DMS53 (cell line): ENCODE measurements around the gene NOTUM.
"Not testable (repeated sequence)": the region's sequence is repeated elsewhere in the genome, so short reads cannot be mapped to it uniquely, and the experiment has no call there.

ENCODE experiments used
- DNase-seq: peaks from one replicate; lab custom pipeline; 2025; lab: John Stamatoyannopoulos, UW

Gene NOTUM

DNA sequence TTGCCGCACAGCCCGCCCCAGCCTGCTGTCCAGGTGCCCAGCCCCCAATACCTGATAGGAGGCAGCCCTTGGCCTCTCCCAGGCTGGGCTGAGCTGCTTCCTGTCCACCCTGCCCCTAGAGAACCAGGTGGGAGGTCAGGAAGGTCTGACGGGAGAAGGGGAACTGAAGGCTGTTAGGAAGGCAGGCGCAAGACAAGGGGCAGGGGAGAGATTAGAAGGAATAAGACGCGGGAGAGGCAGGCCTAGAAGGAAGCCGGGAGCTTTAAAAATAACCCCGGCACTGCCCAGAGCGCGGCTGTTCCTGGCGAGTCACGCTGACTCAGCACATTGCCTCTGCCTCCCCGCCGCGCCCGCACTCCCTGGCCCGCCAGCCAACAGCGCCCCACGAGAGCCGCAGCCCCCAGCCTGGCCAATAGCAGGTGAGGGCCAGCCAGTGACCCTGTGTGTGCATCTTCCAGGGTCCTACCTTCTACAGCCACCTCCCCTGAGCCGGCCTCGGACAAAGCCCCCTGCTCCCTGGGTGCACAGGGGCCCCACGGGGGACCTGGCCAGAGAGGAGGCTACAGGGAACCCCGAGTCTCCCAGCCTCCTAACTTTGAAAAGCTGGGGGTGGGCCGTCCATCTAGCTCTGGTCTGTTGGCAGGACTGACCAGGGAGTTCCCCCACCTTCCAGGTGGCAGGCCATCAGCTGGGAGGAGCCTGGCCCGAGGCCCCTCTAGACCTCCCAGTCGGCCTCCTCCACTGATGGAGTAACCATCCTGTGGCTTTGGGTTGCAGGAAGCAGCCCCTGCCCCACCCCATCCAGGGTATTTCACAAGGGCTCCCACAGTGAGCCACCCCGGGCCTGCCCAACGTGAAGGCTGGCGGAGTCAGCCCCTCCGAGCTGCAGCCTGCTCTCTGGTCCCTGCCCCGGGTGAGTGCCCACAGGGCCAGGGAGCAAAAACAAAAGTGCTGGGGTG lies 37.4 kb downstream of the NOTUM start:
- DNase-seq, result no peak

DNA sequence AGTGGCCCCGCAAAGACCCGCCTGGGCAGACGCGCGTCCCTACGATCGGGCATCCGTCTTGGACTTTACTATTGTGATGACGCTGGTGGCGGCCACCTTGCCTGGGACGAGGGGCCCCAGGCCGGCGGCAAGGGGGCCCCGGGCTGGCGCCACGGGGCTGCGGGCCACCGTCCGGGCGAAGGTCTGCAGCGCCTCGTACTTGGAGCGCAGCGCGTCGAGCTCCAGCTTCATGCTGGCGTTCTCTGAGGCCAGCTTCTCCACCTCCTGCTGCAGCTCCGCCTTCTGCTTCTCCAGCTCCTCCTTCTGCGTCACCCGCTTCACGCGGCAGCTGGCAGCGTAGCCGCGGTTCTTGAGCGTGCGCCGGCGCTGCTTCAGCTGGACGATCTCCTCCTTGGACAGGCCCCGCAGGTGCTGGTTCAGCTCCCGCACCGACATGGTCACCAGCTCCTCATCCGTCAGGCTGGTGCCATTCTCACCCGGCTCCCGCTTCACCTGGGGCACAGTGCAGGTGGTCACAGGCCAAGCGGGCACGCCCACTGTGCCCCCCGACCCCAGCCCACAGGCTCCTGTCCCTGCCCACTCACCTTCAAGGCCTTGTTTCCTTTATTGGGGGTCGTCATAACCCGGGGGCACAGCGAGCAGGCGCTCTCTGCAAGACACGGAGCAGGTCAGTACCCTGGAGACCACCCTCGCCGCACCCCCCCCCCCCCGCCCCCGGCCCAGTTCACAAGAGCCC lies 38.3 kb downstream of the NOTUM start:
- DNase-seq, result no peak

DNA sequence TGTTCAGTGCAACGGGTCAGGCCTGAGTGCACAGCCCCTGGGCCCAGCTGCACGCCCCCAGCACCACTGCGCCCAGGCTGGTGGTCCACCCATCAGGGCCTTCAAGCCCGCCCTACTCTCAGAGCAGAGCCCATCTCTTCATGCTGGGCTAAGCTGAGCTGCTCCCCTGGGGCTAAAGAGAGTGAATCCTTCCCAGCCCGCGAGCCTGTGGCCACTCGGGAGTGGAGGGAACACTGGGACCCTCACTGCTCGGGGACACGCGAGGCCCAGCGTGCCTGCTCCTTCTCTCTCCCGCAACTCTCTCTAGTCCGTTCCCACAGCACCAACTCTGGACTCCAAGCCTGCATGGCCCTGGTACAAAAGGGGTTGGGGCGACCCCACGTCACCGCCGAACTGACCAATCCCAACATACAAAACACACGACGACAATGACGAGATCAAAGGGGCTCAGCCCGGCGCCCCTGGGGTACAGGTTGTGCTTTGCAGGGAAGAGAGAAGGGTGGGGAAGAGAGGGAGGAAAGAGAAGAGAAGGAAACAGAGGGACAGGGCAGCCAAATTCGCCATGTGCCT lies 38.9 kb downstream of the NOTUM start:
- DNase-seq, result no peak

DNA sequence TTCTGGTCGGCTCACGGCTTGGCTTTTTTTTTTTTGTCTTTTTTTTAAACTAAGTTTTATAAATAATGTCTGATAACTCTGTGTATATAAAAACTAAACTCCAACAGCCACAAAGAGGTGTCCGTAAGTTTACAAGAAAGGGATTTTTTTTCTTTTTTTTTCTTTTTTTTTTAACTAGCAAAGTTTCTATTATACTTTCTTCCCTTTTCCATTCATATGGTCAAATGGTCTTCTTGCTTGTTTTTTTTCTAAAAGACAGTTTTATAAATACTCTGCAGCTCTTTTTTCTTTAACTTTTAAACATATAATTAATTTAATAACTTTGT lies 39.5 kb downstream of the NOTUM start:
- no peak for DNase-seq

DNA sequence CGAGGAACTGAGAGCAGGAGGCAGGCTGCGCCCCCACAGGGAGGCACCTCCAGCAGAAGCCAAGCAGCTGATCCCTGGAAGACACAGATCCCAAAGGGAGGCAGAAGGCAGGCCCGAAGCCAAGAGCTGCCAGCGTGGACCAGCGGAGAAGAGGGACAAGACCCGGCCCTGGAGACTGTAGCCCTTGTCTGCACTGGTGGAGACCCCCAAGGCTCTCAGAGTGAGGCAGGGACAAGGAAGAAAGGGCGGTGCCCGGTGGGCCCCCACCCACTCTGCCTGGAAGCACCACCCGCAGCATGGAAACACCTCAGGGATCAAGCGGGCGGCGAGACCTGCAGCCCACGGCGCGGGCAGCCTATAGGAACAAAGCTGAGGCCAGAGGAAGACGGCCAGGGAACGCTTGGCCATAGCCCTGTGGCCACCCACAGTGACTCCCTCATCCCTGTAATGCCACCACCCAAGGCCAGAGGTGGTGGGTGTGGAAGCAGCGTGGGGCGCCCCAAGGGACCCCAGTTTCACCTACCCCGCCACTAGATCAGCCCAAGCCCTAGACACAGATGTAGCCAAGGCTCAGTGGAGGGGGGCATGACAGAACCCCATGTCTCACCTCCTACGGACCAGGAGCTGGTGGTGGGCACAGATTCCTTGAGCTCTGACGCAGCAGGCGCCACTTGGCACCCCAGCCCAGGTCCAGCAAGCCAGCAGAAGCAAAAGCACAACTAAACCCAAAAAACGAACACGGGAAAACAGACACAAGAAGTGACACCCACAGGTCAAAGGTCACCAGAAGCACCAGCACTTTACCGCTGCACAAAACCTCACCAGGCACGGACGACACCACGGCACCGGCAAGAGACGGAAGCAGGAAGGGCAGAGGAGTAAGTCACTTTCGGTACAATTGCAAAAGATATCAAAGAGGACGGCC lies 40.1 kb downstream of the NOTUM start:
- DNase-seq, result no peak

DNA sequence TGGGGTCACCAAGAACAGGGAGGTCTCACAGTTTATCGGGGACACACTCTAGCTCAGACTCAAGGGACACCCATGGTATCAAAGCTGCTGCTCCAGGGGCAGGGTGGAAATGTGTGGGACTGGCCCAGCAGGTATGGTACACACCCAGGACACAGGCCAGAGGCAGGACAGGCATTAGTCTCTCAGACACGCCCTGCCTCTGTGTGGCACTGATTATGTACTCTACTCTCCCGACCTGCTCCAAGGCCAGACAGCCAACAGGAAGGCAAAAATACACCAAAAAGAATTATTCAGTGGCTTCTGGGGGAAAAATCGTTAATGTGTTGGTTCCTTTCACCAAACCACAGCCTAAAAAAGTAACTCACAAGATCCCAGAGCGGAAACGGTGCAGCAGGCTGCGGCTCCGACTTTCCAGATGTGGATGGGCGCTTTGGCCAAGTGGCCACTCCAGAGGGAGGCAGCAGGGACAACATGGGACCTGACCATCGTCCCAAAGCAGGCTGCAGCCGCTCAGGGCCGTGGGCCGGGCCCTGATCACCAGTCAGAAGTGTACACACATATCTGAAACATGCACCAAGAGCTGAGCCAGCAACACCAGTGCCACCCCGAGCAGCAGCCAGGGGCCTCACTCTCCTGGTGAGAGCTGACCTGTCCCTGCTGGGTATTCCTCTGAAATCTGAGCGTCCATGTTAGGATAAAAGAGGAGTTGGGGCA lies 42.0 kb downstream of the NOTUM start:
- no peak for DNase-seq

DNA sequence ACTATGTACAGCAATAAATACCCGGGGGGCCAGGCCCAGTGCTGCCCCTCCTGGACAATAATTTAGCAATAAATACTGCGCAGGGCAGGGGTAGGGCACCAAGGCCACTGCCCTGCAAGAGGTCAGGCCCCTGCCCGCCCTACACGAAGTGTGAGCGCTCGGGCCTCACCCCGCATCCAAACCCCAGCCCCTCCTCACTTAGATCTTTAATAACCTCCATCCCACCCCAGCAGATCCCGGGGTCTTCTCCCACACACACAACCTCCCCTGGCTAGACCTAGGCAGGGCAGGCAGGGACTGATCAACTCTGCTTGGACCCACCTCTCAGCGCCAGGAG lies 42.7 kb downstream of the NOTUM start:
- not testable (repeated sequence) for DNase-seq

DNA sequence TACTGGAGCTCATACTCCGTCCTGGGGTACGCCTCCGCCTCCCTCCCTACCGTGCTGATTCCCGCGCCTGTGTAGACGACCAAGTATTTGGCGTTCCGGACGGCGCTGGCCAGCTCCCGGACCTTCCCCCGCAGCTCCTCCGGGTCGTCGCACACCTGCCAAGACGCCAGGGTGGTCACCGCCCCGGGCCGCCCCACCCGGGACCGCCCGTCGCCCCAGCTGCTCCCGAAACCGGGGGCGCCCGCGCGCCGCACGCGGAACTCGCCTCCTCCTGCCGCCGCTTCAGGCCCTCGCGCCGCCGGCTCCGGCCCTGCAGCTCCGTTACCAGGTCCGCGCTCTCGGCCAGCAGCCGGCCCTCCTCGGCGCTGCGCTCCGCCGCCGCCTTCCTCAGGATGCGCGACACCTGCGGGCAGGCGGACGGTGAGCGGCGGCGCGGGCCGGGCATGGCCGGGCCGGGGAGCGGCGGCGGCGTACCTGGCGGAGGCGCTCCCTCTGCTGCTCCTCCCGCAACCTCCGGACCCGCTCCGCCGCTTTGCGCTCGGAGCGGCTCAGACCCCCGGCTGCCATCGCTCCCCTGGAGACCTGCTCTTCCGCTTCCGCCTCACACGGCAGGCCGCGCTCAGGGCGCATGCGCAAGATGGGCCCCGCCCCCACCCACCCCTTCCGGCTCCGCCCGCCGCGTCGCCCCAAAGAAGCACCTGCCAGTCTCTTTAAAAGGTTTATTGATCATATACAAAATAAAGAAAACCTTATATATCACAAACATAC lies 43.2 kb downstream of the NOTUM start, which contains the start of gene SIRT7:
TSS of gene SIRT7 (minus strand) at position 612 of the 768 bp plus-strand sequence. CDS start at position 567, 45 bp downstream.
- DNase-seq, result peak; percentile 89

DNA sequence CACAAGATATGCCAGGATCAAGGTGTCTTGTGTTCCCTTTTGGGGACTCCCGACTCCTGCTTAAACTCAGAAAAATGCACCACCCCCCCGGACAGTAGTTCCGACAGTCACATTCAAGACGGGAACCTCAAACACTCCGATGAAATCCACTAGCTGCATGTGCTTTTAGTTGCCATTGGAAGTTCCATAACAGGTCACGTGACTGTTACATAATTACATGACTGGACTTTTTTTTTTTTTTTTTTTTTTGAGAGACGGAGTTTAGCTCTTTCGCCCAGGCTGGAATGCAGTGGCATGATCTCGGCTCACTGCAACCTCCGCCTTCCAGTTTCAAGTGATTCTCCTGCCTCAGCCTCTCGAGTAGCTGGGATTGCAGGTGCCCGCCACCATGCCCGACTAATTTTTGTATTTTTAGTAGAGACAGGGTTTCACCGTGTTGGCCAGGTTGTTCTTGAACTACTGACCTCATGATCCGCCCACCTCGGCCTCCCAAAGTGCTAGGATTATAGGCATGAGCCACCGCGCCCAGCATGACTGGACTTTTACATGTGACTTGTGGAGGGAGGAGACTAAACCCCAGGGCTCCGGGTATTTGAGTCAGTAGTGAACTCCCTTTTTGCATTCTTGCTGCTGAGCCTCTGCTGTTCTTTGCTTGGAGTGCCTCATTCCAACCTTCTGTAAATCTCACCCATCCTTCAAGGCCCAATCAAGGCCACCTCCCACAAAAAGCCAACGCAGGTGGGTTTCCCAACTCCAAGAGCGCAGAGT lies 44.6 kb downstream of the NOTUM start:
- no peak for DNase-seq

DNA sequence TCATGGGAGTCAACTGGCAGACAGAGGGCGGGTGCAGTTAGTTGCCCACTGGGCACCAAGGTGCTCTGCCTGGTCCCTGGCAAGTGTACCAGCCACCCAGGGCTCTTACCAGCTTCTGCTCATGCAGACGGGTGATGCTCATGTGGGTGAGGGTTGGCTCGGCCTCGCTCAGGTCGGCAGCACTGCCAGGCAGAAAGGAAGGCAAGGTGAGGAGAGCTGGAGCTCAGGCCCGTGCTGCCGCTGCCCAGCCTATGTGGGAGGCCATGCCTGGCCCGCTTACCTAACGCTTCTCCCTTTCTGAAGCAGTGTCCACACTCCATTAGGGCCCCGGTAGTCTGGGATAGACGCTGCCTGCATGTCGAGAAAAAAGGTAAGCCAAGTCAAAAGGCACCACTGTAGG lies 45.7 kb downstream of the NOTUM start:
- no peak for DNase-seq

DNA sequence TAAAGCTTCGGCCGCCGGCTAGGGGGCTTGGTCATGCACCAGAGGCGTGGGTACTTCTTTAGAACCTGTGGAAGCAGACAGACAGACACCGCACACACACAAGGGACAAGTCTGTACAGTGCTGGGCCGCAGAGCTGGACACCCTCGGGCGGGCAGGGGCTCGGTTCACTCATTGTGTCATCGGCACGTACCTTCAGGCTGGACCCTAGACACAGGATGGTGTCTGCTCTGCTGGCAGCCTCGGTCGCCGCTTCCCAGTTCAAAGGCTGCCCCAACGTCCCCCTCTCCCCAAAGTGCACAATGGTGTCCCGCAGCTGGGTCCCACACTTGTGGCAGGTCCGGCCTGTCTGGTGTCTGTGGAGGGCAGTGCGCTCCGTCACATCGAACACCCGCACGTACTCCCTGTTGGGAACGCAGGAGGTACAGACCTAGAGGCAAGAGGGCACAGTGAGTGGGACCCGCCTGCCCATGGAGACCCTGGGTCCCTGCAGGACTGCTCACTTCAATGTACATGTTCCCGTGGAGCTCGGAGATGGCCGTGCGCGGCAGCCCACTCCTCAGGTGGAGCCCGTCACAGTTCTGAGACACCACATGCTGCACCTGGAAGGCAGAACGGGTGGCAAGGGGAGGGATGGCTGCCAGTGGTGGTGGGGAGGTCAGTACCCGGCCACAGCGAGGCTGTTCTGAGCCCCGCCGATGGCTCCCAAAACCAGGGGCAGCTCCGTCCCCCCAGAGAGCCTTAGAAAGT lies 46.7 kb downstream of the NOTUM start:
- DNase-seq, result no peak

DNA sequence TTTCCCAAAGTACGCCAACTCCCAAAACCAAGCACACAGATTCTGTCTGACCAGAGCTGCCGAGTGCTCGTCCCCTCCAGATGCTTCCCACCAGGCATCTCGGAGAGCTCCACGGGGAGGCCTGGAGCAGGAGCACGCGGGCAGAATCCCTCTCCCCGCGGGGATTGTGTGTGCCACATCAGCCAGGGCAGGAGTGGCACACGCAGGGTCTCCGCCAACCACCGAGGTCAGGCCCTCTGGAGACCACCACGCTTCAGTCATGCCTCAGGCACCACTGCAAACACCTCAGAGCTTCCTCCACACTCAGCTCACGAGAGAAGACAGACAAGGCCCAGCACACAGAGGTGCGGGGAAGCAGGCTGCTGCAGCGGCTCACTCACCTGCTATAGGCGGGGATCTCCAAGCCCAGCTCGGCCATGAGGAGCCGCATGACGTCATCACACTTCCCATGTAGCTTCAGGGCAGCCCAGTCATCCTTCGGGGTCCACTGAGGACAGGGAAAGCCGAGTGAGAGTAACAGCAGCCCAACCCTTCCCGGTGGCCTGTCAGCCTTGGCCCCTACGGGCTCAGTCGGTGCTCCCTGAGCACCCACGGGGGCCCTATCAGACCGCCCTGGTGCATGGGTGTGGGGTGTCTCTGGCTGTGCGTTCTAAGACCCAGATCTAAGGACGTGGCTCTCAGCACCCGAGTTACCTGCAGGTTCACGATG lies 47.4 kb downstream of the NOTUM start:
- no peak for DNase-seq

DNA sequence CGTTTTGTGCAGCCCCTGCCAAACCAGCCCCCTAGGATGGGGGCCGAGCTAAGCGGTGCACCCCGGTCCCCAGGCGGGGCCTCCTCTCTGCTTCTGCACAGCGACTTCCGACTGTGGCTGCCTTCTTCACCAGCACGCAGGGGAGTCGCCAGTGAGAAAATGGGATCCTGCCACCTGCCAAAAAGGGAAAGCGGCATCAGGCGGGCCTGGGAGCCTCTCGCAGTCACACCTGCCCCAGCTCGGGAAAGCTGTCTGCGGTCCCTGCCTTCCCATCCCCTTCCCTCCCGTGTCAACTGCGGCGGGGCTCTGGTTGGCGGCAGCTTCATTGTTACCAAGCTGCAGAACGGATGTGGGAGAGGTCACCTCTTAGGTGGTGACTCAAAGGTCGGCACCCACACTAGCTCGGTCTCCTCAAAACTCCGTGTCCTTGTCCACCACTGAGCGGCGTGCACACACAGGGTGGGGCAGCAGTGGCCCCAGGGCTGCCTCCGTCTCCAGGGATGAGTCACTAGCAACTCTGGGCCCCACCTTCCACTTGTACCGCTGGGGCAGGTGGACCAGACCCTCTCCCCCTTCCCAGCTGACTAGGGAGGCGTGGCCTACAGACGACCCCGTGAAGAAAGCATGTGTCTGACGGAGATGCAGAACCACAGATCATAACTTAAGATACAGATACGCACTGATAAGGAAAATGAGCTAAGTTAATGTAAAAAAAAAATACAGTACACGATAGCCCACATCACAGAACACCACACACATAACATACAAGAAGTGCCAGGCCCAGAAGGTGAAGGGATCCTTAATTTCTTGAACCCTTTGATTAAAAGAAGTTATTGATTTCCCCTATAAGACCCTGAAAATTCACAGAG lies 48.3 kb downstream of the NOTUM start:
- no peak for DNase-seq

DNA sequence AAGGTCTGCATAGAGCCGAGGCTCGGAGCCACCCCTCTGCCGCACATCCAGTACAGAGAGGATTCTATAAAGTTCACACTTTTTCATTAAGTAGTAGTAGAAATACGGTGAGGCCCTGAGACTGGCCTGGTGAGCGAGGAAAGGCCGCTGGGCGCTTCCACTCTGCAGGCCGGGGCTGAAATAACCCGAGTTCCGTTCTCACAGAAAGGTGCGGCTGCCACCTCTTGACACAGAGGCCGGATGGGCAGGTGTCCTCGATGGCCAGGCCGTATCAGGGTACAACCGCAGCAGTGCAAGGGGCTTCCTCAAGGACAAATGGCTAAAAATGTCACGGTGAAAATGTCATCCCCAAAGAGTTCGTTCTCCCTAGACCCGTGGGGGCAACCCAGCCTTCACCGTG lies 49.0 kb downstream of the NOTUM start:
- no peak for DNase-seq

DNA sequence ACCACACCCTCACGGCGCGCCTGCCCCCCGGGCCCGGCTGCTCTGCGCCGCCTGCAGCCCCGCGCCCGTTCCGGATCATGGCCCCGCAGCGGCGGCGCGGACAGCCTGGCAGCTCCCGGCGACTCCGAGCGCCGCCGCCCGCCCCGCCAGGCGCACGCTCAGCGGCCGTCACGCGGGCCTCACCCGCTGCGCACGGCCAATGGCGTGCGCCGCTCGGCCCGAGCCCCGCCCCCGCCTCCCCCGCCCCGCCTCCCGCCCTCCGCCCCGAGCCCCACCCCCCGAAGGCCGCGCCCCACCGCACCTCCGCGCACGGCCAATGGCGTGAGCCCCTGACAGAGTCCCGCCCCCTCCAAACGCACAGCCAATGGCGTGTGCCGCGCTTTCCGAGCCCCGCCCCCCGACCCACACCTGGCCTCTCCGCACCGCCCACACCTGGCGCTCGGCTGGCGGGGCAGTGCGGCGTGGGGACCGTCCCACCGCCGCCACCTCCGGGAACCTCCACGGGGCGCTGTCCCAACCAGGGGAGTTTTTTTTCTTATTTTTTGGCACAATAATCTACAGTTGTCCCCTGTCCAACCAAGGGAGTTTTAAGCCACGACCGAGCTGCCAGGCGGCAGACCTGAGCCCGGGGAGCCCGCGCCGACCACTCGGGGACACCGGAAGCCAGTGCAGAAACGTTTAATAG lies 49.6 kb downstream of the NOTUM start, which contains the start of gene PCYT2:
TSS of gene PCYT2 (minus strand) at position 123 of the 685 bp plus-strand sequence. CDS start at position 79, 44 bp downstream.
- peak; percentile 98 for DNase-seq

DNA sequence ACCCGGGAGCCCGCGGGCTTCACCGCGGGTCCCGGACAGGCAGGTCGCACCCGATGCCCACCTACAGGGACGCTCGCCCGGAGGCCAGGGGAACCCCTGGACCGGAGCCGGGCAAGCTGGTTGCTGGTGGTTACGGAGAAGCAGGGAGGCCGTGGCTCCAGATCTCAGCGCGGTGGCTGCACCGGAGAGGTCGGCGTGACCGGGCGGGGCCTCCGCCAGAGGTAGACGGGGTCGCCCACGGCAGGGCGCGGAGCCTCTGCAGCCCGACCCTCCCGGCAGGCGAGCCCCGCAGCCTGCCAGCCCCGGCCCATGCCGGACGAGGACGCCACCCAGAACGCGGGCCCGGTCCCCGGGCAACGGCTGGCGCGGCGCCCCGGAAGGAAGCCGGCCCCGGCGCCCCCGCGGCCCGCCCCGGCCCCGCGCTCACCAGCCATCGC lies 50.1 kb downstream of the NOTUM start:
- DNase-seq, result peak; percentile 67
